ENCODE data around the gene ARHGAP26.
A peak's percentile ranks its signal among the peaks of the same experiment; 100 is the strongest.

ARHGAP26 gene

DNA sequence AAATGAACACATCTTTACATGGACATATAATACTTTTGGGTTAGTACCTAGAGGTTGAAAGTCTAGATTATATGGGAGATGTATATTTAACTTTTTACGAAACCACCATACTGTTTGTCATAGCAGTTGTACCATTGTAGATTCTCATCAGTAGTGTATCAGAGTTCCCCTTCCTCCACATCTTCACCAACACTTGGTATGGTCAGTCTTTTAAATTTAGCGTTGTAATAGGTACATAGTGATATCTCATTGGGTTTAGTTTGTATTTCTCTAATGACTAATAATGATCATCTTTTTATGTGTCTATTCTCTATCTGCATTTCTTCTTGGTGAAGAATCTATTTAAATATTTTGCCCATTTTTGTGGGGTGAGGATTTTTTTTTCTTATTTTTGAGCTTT lies 495.8 kb downstream of the ARHGAP26 start:
- no peak for DNase-seq

DNA sequence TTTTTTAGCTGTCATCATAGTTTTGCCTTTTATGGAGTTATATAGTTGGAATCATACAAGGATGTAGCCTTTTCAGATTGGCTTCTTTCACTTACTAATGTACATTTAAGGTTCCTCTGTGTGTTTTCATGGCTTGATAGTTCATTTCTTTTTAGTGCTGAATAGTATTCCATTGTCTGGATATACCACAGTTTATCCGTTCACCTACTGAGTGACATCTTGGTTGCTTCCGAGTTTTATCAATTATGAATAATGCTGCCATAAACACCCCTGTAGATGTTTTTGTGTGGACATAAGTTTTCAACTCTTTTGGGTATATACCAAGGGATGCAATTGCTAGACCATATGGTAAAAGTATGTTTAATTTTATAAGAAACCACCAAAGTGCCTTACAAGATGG lies 497.0 kb downstream of the ARHGAP26 start:
- no peak for DNase-seq

DNA sequence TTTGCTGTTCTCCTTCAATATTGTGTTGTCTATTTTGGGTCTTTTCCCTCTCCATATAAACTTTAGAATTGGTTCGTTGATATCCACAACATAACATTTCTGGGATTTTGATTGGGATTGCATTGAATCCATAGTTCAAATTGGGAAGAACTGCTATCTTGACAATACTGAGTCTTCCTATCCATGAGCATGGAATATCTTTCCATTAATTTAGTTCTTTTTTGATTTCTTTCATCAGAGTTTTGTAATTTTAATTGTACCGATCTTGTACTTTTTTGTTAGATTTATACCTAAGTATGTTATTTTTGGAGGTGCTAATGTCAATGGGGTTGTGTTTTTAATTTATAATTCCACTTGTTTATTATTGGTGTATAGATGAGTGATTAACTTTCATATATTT lies 498.2 kb downstream of the ARHGAP26 start:
- DNase-seq = no peak

DNA sequence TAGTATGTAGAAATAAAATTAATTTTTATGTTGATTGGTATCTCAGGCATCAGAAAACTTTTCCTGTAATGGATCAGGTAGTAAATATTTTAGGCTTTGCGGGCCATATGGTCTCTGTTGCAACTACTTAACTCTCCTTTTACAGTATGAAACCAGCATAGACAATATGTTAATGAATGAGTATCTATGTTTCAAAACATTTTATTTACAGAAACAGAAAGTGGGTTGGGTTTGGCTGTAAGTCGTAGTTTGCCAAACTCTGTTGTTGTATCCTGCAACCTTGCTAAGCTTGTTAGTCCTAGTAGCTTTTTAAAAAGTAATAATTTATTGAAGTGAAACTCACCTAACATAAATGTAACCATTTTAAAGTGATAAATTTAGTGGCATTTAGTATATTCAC lies 501.3 kb downstream of the ARHGAP26 start:
- DNase-seq = no peak

DNA sequence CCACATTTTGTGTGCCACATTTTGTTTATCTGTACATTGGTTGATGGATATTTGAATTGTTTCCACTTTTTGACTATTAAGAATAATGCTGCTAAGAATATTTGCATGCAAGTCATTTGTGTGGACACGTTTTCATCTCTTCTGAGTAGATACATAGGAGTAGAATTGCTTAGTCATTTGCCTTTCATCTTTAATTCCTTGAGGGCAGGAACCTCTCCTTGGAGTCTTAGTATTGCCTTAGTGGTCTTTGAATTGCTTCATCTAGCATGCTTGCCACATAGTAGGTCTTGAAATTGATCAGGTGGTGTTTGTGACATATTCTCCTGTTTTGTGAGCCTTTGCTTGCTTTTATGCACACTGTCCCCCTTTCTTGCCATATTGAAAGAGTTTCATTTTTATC lies 504.8 kb downstream of the ARHGAP26 start:
- peak; percentile 33 for DNase-seq

DNA sequence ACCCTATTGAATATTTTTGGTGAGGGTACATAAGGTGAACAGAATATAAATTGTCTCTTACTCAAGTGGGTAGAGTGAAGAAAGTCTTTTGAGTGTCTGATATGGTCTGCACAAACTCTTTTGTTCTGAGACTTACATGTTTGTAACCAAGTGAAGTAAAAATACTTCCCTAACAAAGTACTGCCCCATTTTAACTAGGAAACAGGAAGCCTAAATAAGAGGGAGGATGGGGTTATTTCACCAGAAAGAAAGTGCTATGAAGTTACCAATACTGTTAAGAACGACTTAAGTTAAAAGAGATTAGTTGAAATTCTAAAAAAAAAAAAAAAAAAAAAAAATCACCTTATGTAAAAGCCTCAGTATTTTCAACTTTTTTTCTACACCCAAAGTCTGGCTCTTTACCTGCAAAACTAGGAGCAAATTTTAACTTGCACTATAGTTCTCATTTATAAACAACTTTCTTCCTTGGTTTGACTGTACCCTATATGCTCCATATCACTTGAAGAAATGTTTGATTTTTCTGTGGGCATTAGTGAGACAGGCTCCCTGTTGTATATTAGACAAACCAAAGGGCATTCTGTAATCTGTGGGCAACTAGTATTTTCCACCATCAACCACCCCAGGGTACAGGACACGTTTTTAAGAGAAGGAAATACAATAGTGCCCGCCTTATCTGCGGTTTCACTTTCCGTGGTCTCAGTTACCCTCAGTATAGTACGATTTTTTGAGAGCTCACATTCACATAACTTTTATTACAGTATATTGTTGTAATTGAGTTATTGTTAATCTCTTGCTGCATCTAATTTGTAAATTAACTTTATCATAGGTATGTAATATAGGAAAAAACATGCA lies 505.6 kb downstream of the ARHGAP26 start:
- peak; percentile 25 for DNase-seq

DNA sequence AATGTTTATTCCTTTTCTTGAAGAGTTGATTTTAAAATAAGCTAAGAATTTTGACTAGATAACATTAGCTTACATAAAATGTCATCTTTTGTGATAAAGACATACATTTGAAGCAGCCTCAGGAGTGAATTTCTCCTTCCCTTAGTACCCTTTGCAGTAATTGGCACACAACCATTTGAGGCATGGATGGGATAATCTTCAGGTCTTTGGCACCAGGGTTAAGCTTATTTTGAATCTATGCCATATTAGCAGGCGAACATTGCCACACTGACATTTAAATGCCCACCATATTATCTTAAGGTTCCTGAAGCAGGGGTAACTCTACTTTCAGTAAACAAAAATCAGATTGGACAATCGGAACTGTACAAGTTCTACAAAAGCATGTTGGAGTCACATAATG lies 507.4 kb downstream of the ARHGAP26 start:
- DNase-seq = no peak
